ENCODE results near the gene TSEN34. TPM values are rescaled to one million over a fixed set of nuclear protein-coding genes. Genes with fewer than 3 reads are reported as not detected.

The TSEN34 gene
- total RNA-seq, 6 donors from 2014 or later: 43.2 to 78.4 (median 49.7) TPM

GRCh38 chr19:54155694-54156093 lies 35.4 kb upstream of the TSEN34 start:
- no peaks in the 10 kb centered on the region for H3K27me3 ChIP-seq
- TF ChIP-seq CTCF (IDR thresholded peaks at IDR 0.05) (no peak), POLR2AphosphoS5 (IDR thresholded peaks at IDR 0.05) (no peak), EP300 (IDR thresholded peaks at IDR 0.05) (no peak), POLR2A (IDR thresholded peaks at IDR 0.05) (no peak)
- H3K4me3 ChIP-seq: no peak overlapping the region
- H3K36me3 ChIP-seq: peaks cover 25 to 77% (median 70%) of the 10 kb centered on the region in 4 donors
- H3K4me1 ChIP-seq: peaks cover 16 to 29% (median 18%) of the 10 kb centered on the region in 4 donors
- H3K27ac ChIP-seq: no peak overlapping the region
- DNase-seq (peak in 1 of 2 donors; percentile 85), ATAC-seq (ENCODE audit: low FRiP score in 2 of 2) (no peak)
- no peaks in the 10 kb centered on the region for H3K9me3 ChIP-seq
- WGBS, 2 donors: 66 to 93% methylated on average over 13 to 14 of the region's 19 CpGs

- ATAC-seq (ENCODE audit: low FRiP score in 2 of 2): no peak
- WGBS, 2 donors: 84 to 85% methylated on average over 11 of the region's 11 CpGs
- TF ChIP-seq CTCF (IDR thresholded peaks at IDR 0.05): no peak
- no peak for TF ChIP-seq POLR2A (IDR thresholded peaks at IDR 0.05)
- no peak for TF ChIP-seq EP300 (IDR thresholded peaks at IDR 0.05)
- no peak for TF ChIP-seq POLR2AphosphoS5 (IDR thresholded peaks at IDR 0.05)
- no peak overlapping the region for H3K4me3 ChIP-seq
- no peaks in the 10 kb centered on the region for H3K9me3 ChIP-seq
- H3K27me3 ChIP-seq: no peaks in the 10 kb centered on the region
- peaks cover 21 to 37% (median 24%) of the 10 kb centered on the region in 4 donors for H3K4me1 ChIP-seq
- H3K27ac ChIP-seq: no peak overlapping the region
- peaks cover 25 to 69% (median 64%) of the 10 kb centered on the region in 4 donors for H3K36me3 ChIP-seq
- no peak for DNase-seq
Observed at GRCh38 chr19:54156490-54156889, 34.6 kb upstream of the TSEN34 start.

GRCh38 chr19:54156953-54157352 lies 34.2 kb upstream of the TSEN34 start:
- DNase-seq (no peak), ATAC-seq (ENCODE audit: low FRiP score in 2 of 2) (no peak)
- Histone ChIP-seq H3K27ac (no peak overlapping the region), H3K4me1 (peaks cover 26 to 40% (median 28%) of the 10 kb centered on the region in 4 donors), H3K4me3 (no peak overlapping the region), H3K27me3 (no peaks in the 10 kb centered on the region), H3K36me3 (peaks cover 21 to 64% (median 60%) of the 10 kb centered on the region in 4 donors), H3K9me3 (no peaks in the 10 kb centered on the region)
- WGBS, 2 donors: 91 to 100% methylated on average over 3 of the region's 3 CpGs
- TF ChIP-seq EP300 (IDR thresholded peaks at IDR 0.05) (no peak), POLR2A (IDR thresholded peaks at IDR 0.05) (no peak), POLR2AphosphoS5 (IDR thresholded peaks at IDR 0.05) (no peak), CTCF (IDR thresholded peaks at IDR 0.05) (no peak)

- Histone ChIP-seq H3K36me3 (peaks cover 5 to 45% (median 40%) of the 10 kb centered on the region in 4 donors), H3K27ac (peak overlapping the region; percentile 96 to 98 (median 96)), H3K4me1 (peaks cover 36 to 50% (median 41%) of the 10 kb centered on the region in 4 donors), H3K4me3 (peak overlapping the region; percentile 76 to 96 (median 85)), H3K27me3 (no peaks in the 10 kb centered on the region), H3K9me3 (no peaks in the 10 kb centered on the region)
- TF ChIP-seq CTCF (IDR thresholded peaks at IDR 0.05): no peak
- no peak for TF ChIP-seq POLR2AphosphoS5 (IDR thresholded peaks at IDR 0.05)
- no peak for TF ChIP-seq POLR2A (IDR thresholded peaks at IDR 0.05)
- no peak for TF ChIP-seq EP300 (IDR thresholded peaks at IDR 0.05)
- no peak for DNase-seq
- 6 to 12% methylated on average over 19 of the region's 19 CpGs for WGBS, 2 donors
- ATAC-seq (ENCODE audit: low FRiP score in 2 of 2): no peak
Observed at GRCh38 chr19:54158812-54159351, 32.2 kb upstream of the TSEN34 start.

Data from upper lobe of left lung (tissue), 6 donors.